H1 (cell line): ENCODE results near the gene PRLH. TPM values are rescaled to one million over a fixed set of nuclear protein-coding genes. Genes with fewer than 3 reads are reported as not detected.

Experiments
- BACH1 ChIP-seq: IDR thresholded peaks from 2 replicates; pipeline ENCODE4 v1.6.1; 2012; ENCODE audit warnings: low read length, improper control_type of control experiment
- CHD1 ChIP-seq: IDR thresholded peaks from 2 replicates; pipeline ENCODE4 v1.6.1; 2012; ENCODE audit warnings: low read depth, low read length, improper control_type of control experiment
- EGR1 ChIP-seq: IDR thresholded peaks from 2 replicates; pipeline ENCODE4 v1.6.1; 2011; ENCODE audit warnings: low read depth, low read length, borderline replicate concordance
- NANOG ChIP-seq: IDR thresholded peaks from 2 replicates; pipeline ENCODE4 v1.6.1; 2011; ENCODE audit warnings: low read length, low read depth, mild to moderate bottlenecking, inconsistent platforms; ENCODE audit not compliant: insufficient read depth, poor library complexity, severe bottlenecking
- TEAD4 ChIP-seq: IDR thresholded peaks from 2 replicates; pipeline ENCODE4 v1.6.1; 2012; ENCODE audit warnings: low read depth, low read length, inconsistent platforms, mixed read lengths
- USF2 ChIP-seq: IDR thresholded peaks from 2 replicates; pipeline ENCODE4 v1.6.1; 2011; ENCODE audit warnings: low read length, improper control_type of control experiment
- polyA plus RNA-seq, 7 experiments: library from polyadenylated mRNA; depleted of rRNA in 3 of 7; stranded (reverse) in 5 of 7; unstranded in 2 of 7; fragments of >200 nt in 5 of 7; fragments of 200-250 nt in 2 of 7; gene quantifications; 1 replicate in 5 of 7; 2 replicates in 1 of 7; 4 replicates in 1 of 7; pipeline versions ENCODE4 v1.2.1 to v1.2.3, GENCODE V29; 2011 to 2013; ENCODE audit warnings: missing spikeins in 2 of 7, mixed read lengths in 2 of 7
- total RNA-seq: library from RNA; stranded (reverse); fragmentation: NEBNext Ultra II Directional; extraction: Animal tissue kit (Norgen Biotek cat#: 25700); gene quantifications from 2 replicates; pipeline ENCODE4 v1.2.1, GENCODE V29; 2021

The PRLH gene
- total and polyA plus RNA-seq, 2 of the 8 experiments (the other 6 are each of a cell fraction or from before 2014, with no cell fraction given), result not detected

- TF ChIP-seq NANOG, result no peak
- TF ChIP-seq TEAD4, result no peak
- no peak for TF ChIP-seq EGR1
- TF ChIP-seq USF2, result no peak
- no peak for TF ChIP-seq CHD1
- TF ChIP-seq BACH1, result no peak
Measured at GRCh38 chr2:237553948-237554347, 12.4 kb upstream of the PRLH start (continued).
